Endodermal cell (in vitro differentiated cells): ENCODE measurements around the gene FAIM2. TPM values are rescaled to one million over a fixed set of nuclear protein-coding genes. Genes with fewer than 3 reads are reported as not detected.

Experiments
- DNase-seq: peaks from one replicate; pipeline ENCODE4 v3.0.0-alpha.2; 2017
- H3K27ac ChIP-seq: 2 replicates; pipeline ENCODE4 v1.5.1; 2013; ENCODE audit warnings: mild to moderate bottlenecking, low read depth, low read length, moderate library complexity
- H3K27me3 ChIP-seq: 2 replicates; pipeline ENCODE4 v1.6.1; 2013; ENCODE audit warnings: mild to moderate bottlenecking, low read length, moderate library complexity; ENCODE audit not compliant: insufficient read depth, control insufficient read depth, poor library complexity, severe bottlenecking
- H3K36me3 ChIP-seq: 2 replicates; pipeline ENCODE4 v1.7.0; 2013; ENCODE audit warnings: mild to moderate bottlenecking, low read length, moderate library complexity; ENCODE audit not compliant: control insufficient read depth, insufficient read depth
- H3K4me1 ChIP-seq: one replicate; pipeline ENCODE4 v1.7.0; 2013; ENCODE audit warnings: low read length; ENCODE audit not compliant: control insufficient read depth, insufficient read depth
- H3K4me3 ChIP-seq: 2 replicates; pipeline ENCODE4 v1.5.1; 2013; ENCODE audit warnings: mild to moderate bottlenecking, low read length, moderate library complexity
- H3K9ac ChIP-seq: 2 replicates; pipeline ENCODE4 v1.6.1; 2013; ENCODE audit warnings: mild to moderate bottlenecking, low read length, moderate library complexity; ENCODE audit not compliant: poor library complexity, severe bottlenecking; ENCODE audit errors: extremely low read depth
- H3K9me3 ChIP-seq: 2 replicates; pipeline ENCODE4 v1.6.1; 2013; ENCODE audit warnings: mild to moderate bottlenecking, low read length, moderate library complexity; ENCODE audit not compliant: control insufficient read depth
- H3K27ac Mint-ChIP-seq: 2 replicates; pipeline ENCODE4 v1.8.0; 2020; ENCODE audit warnings: mixed read lengths
- H3K27me3 Mint-ChIP-seq: 2 replicates; pipeline ENCODE4 v1.8.0; 2021; ENCODE audit warnings: mild to moderate bottlenecking, mixed read lengths; ENCODE audit not compliant: insufficient read depth
- H3K36me3 Mint-ChIP-seq: 2 replicates; pipeline ENCODE4 v1.8.0; 2020; ENCODE audit warnings: low read depth, mixed read lengths
- H3K4me1 Mint-ChIP-seq: 2 replicates; pipeline ENCODE4 v1.8.0; 2020; ENCODE audit warnings: mixed read lengths
- H3K4me3 Mint-ChIP-seq: 2 replicates; pipeline ENCODE4 v1.8.0; 2020; ENCODE audit warnings: mild to moderate bottlenecking, moderate library complexity, mixed read lengths
- H3K9me3 Mint-ChIP-seq: 2 replicates; pipeline ENCODE4 v1.8.0; 2020; ENCODE audit warnings: mild to moderate bottlenecking, mixed read lengths
- WGBS, 2 experiments: methylation state at CpG; one replicate each; pipeline versions ENCODE4 v1.1.5 to v1.1.7; 2013; ENCODE audit warnings: missing lambda C conversion rate in 2 of 2, mixed read lengths in 1 of 2; ENCODE audit not compliant: insufficient coverage in 1 of 2, insufficient read length in 1 of 2; 5-methylcytosine and 5-hydroxymethylcytosine counted together
- total RNA-seq, 2 donors: library from RNA; stranded (reverse); fragmentation: NEBNext Ultra II Directional in 1 of 2; extraction: Animal tissue kit (Norgen Biotek cat#: 25700) in 1 of 2; gene quantifications; 2 replicates in 1 of 2; 3 replicates in 1 of 2; pipeline ENCODE4 v1.2.1, GENCODE V29; 2021
- TF ChIP-seq, protein P1 (sequence below): fragments of 200-600 bp; sonication (generic); conservative IDR thresholded peaks from 2 replicates; pipeline ENCODE4 v1.5.0; 2021; ENCODE audit warnings: antibody characterized with exemption, mild to moderate bottlenecking

FAIM2 gene
- total RNA-seq, 2 donors from 2014 or later, result not detected

DNA sequence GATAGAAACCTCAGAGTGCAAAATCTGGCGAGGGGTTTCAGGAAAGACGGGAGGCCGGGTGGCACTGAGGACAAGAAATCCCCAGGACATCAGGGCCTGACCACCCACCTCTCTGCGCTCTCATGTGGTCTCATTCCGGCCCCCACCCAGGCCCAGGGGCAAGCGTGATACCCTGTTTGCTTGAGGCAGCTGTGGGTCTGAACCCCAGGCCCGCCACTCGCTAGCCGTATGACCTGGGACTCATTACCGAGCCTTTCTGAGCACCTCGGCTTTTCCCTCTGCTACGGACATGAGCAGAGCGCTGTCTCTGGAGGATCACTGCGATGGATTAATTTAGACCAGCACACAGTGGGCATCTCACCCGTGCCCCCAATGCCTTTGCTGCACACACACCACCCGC lies 35.3 kb downstream of the FAIM2 start:
- WGBS, 2 experiments, result 94 to 95% methylated on average over 14 to 16 of the region's 16 CpGs
- Mint-ChIP-seq H3K27me3 (peaks cover 34% of the 10 kb centered on the region), H3K4me1 (peaks cover 5% of the 10 kb centered on the region), H3K4me3 (no peak overlapping the region), H3K27ac (no peak overlapping the region), H3K36me3 (no peaks in the 10 kb centered on the region), H3K9me3 (no peaks in the 10 kb centered on the region)
- no peaks in the 10 kb centered on the region for H3K36me3 ChIP-seq
- H3K4me3 ChIP-seq, result no peak overlapping the region
- TF ChIP-seq, protein P1, sequence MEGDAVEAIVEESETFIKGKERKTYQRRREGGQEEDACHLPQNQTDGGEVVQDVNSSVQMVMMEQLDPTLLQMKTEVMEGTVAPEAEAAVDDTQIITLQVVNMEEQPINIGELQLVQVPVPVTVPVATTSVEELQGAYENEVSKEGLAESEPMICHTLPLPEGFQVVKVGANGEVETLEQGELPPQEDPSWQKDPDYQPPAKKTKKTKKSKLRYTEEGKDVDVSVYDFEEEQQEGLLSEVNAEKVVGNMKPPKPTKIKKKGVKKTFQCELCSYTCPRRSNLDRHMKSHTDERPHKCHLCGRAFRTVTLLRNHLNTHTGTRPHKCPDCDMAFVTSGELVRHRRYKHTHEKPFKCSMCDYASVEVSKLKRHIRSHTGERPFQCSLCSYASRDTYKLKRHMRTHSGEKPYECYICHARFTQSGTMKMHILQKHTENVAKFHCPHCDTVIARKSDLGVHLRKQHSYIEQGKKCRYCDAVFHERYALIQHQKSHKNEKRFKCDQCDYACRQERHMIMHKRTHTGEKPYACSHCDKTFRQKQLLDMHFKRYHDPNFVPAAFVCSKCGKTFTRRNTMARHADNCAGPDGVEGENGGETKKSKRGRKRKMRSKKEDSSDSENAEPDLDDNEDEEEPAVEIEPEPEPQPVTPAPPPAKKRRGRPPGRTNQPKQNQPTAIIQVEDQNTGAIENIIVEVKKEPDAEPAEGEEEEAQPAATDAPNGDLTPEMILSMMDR, result no peak
- no peak overlapping the region for H3K9ac ChIP-seq
- H3K27ac ChIP-seq, result no peak overlapping the region
- H3K9me3 ChIP-seq, result no peaks in the 10 kb centered on the region
- DNase-seq, result peak; percentile 39
- no peaks in the 10 kb centered on the region for H3K27me3 ChIP-seq
- H3K4me1 ChIP-seq, result no peaks in the 10 kb centered on the region

DNA sequence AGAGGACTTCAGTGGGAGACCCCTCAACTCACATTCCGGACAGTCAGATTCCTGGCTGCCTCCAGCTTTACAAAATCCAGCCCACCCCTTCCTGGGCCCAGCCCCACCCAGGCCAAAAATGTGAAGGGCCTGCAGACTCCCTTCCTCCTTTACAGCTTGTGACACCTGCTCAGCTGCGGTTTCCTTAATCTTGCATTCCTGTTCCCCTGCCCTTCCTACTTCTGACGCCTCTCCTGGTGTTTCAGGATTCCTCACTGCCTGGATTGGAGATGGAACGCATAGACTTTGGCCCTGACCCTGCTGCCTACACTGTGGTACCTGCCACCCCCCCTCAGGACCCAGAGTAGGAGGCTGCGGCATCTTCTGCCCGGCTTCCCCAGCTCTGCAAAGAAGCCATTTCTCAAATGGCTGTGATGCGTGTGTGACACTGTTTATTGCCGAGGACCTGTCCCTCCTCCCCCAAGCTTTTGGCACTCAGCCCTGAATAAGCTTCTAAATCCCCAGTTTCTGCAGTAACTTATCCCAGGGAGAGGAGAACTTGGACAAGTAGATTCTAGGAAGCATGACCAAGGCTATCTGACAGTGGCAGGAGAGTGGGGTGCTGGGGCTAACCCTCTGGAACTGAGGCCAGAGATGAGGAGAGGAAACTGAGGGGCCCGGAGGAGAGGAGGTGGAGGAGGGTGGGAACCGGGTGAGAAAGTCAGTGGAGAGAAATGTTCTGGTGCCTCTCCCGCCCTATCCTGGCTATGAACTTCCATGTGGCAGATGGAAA lies 35.9 kb downstream of the FAIM2 start:
- no peaks in the 10 kb centered on the region for H3K4me1 ChIP-seq
- no peak overlapping the region for H3K27ac ChIP-seq
- peaks cover 5% of the 10 kb centered on the region for H3K4me1 Mint-ChIP-seq
- peaks cover 34% of the 10 kb centered on the region for H3K27me3 Mint-ChIP-seq
- H3K9ac ChIP-seq, result no peak overlapping the region
- H3K4me3 ChIP-seq, result no peak overlapping the region
- H3K9me3 Mint-ChIP-seq, result no peaks in the 10 kb centered on the region
- H3K36me3 ChIP-seq, result no peaks in the 10 kb centered on the region
- H3K9me3 ChIP-seq, result no peaks in the 10 kb centered on the region
- WGBS, 2 experiments, result 80 to 84% methylated on average over 6 to 11 of the region's 11 CpGs
- TF ChIP-seq, protein P1, result no peak
- H3K27ac Mint-ChIP-seq, result no peak overlapping the region
- H3K4me3 Mint-ChIP-seq, result no peak overlapping the region
- H3K27me3 ChIP-seq, result no peaks in the 10 kb centered on the region
- no peaks in the 10 kb centered on the region for H3K36me3 Mint-ChIP-seq
- DNase-seq, result no peak

DNA sequence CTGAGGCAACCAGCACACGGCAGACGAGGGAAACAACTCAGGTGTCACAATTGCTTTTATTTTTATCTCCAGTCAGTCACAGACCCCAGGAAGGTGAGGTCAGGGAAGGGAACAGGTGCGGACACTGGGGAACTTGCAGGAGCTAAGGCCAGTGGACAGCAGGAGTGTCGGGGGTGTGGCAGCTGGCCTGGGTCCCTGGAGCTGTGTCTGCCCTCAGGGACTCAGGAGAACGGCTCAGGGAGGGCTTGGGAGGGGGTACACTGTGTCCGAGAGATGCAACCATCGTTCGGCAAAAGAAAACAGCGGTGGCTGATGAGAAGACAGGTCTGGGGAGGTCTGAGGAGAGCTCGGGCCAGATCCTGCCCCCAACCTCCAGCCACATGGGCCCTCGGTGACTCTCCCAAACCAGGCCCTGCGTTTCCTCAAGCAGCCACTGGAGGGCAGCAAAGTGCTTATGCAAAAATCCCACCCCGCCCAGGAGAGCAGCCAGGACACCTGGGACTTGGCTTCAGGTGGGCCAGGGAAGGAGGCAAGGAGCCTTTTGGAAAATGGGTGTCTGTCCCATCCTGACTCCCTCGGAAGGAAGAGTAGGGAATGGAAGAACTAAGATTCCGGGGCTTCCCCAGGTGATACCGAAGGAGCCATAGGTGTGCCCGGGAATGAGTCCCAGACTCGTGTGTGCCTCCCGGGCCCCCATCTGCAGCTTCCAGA lies 36.7 kb downstream of the FAIM2 start:
- Histone ChIP-seq H3K27me3 (no peaks in the 10 kb centered on the region), H3K9ac (no peak overlapping the region), H3K4me3 (no peak overlapping the region), H3K27ac (no peak overlapping the region), H3K4me1 (no peaks in the 10 kb centered on the region), H3K9me3 (no peaks in the 10 kb centered on the region), H3K36me3 (no peaks in the 10 kb centered on the region)
- WGBS, 2 experiments, result 51 to 55% methylated on average over 6 to 19 of the region's 19 CpGs
- no peaks in the 10 kb centered on the region for H3K9me3 Mint-ChIP-seq
- peaks cover 34% of the 10 kb centered on the region for H3K27me3 Mint-ChIP-seq
- H3K4me3 Mint-ChIP-seq, result no peak overlapping the region
- peak; percentile 98 for DNase-seq
- H3K4me1 Mint-ChIP-seq, result peaks cover 5% of the 10 kb centered on the region
- TF ChIP-seq, protein P1, result peak; percentile 95
- H3K27ac Mint-ChIP-seq, result no peak overlapping the region
- H3K36me3 Mint-ChIP-seq, result no peaks in the 10 kb centered on the region
